Esophagus muscularis mucosa (tissue), 4 donors: Measurements from ENCODE around the gene ACY1.

ENCODE experiments used
- EP300 ChIP-seq: sonication (generic); formaldehyde crosslinking; IDR thresholded peaks from one replicate; pipeline ENCODE4 v1.6.1; 2017; ENCODE audit warnings: antibody characterized with exemption
- POLR2A ChIP-seq: fragments of 450-650 bp; IDR thresholded peaks from one replicate; pipeline ENCODE4 v1.6.1; 2017; ENCODE audit warnings: antibody characterized with exemption, moderate library complexity, mild to moderate bottlenecking, low read depth
- TF ChIP-seq, protein P1 (sequence below), 3 experiments: fragments of 200-600 bp in 2 of 3; fragments of 450-650 bp in 1 of 3; sonication (generic) in 2 of 3; IDR thresholded peaks; one replicate each; pipeline ENCODE4 v1.5.1; 2017 to 2019; ENCODE audit warnings: antibody characterized with exemption in 3 of 3, mild to moderate bottlenecking in 2 of 3, moderate library complexity in 1 of 3

DNA sequence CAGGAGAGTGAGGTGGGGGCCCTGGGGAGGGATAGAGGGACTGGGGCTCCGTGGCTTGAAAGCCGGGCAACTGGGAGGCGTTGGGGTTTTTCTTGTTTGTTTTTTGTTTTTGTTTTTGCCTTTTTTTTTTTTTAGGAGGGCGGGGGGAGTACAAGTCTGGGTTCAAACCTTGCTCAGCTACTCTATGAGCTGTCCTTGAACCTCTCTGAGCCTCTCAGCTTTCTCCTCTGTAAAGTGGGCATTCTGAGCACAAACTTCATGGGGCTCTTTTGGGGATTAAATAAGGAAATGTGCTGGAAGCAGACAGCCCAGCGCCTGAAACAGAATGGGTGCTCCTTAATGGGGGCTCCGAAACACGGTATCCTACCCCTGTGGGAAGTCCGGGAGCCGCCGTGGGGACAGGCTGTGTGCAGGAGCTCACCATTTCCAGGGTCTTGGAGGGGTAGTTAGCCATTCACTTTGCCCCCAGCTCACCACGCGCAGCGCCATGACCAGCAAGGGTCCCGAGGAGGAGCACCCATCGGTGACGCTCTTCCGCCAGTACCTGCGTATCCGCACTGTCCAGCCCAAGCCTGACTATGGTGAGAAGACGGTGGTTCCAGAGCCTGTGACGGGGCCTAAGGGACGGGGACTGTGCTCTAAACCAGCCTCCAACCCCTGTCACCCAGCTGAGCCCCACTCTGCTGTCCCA lies 388 bp downstream of the ACY1 start:
- TF ChIP-seq, protein P1, sequence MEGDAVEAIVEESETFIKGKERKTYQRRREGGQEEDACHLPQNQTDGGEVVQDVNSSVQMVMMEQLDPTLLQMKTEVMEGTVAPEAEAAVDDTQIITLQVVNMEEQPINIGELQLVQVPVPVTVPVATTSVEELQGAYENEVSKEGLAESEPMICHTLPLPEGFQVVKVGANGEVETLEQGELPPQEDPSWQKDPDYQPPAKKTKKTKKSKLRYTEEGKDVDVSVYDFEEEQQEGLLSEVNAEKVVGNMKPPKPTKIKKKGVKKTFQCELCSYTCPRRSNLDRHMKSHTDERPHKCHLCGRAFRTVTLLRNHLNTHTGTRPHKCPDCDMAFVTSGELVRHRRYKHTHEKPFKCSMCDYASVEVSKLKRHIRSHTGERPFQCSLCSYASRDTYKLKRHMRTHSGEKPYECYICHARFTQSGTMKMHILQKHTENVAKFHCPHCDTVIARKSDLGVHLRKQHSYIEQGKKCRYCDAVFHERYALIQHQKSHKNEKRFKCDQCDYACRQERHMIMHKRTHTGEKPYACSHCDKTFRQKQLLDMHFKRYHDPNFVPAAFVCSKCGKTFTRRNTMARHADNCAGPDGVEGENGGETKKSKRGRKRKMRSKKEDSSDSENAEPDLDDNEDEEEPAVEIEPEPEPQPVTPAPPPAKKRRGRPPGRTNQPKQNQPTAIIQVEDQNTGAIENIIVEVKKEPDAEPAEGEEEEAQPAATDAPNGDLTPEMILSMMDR (IDR thresholded peaks at IDR 0.05), result no peak
- no peak for TF ChIP-seq POLR2A
- no peak for TF ChIP-seq EP300
